Tibial nerve (tissue), 4 donors: ENCODE results near the gene LRRC28.

ENCODE experiments used
- EP300 ChIP-seq, 2 donors: sonication (generic); formaldehyde crosslinking; IDR thresholded peaks; one replicate each; pipeline ENCODE4 v1.6.1; 2017; ENCODE audit warnings: antibody characterized with exemption in 2 of 2, mild to moderate bottlenecking in 1 of 2
- POLR2A ChIP-seq, 2 donors: fragments of 450-650 bp; IDR thresholded peaks; one replicate each; pipeline ENCODE4 v1.6.1; 2017; ENCODE audit warnings: antibody characterized with exemption in 2 of 2, mild to moderate bottlenecking in 2 of 2, moderate library complexity in 2 of 2
- TF ChIP-seq, protein P1 (sequence below), 5 experiments: fragments of 200-600 bp in 3 of 5; fragments of 450-650 bp in 2 of 5; sonication (generic) in 3 of 5; IDR thresholded peaks; one replicate each; pipeline ENCODE4 v1.5.1; 2016 to 2019; ENCODE audit warnings: antibody characterized with exemption in 5 of 5, mild to moderate bottlenecking in 3 of 5, moderate library complexity in 2 of 5

DNA sequence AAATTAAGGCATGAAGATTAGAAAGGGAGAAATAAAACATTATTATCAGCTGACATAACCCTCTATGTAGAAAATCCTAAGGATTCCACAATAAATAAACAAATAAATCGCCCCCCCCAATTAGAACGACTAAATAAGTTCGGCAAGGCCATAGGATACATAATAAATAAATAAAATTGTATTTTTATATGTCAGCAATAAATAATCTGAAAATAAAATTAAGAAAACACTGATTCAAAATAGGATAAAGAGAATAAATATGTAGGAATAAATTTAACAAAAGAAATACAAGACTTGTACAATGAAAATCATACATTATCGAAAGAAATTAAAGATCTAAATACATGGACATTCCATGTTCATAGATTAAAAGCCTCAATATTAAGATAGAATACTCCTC lies 7.0 kb upstream of the LRRC28 start:
- TF ChIP-seq, protein P1, sequence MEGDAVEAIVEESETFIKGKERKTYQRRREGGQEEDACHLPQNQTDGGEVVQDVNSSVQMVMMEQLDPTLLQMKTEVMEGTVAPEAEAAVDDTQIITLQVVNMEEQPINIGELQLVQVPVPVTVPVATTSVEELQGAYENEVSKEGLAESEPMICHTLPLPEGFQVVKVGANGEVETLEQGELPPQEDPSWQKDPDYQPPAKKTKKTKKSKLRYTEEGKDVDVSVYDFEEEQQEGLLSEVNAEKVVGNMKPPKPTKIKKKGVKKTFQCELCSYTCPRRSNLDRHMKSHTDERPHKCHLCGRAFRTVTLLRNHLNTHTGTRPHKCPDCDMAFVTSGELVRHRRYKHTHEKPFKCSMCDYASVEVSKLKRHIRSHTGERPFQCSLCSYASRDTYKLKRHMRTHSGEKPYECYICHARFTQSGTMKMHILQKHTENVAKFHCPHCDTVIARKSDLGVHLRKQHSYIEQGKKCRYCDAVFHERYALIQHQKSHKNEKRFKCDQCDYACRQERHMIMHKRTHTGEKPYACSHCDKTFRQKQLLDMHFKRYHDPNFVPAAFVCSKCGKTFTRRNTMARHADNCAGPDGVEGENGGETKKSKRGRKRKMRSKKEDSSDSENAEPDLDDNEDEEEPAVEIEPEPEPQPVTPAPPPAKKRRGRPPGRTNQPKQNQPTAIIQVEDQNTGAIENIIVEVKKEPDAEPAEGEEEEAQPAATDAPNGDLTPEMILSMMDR (IDR thresholded peaks at IDR 0.05), result no peak
- no peak for TF ChIP-seq POLR2A (IDR thresholded peaks at IDR 0.05)
- TF ChIP-seq EP300 (IDR thresholded peaks at IDR 0.05), result no peak
